Lower leg skin (tissue), 4 donors: ENCODE measurements around the gene ANO6. TPM values are rescaled to one million over a fixed set of nuclear protein-coding genes. Genes with fewer than 3 reads are reported as not detected.

Experiments used
- DNase-seq, 2 donors: peaks; one replicate each; pipeline ENCODE4 v3.0.0-alpha.2; 2019; ENCODE audit warnings: low spot score in 2 of 2
- H3K4me3 ChIP-seq: fragments of 200-600 bp; sonication (generic); 2 replicates; pipeline ENCODE4 v1.5.1; 2017; ENCODE audit warnings: mild to moderate bottlenecking, low read depth; ENCODE audit not compliant: poor library complexity, severe bottlenecking
- CTCF ChIP-seq, 3 donors: fragments of 450-650 bp; IDR thresholded peaks; one replicate each; pipeline ENCODE4 v1.5.1; 2016; ENCODE audit warnings: antibody characterized with exemption in 3 of 3, mild to moderate bottlenecking in 3 of 3, moderate library complexity in 2 of 3
- POLR2A ChIP-seq, 2 donors: fragments of 450-650 bp; IDR thresholded peaks; one replicate each; pipeline ENCODE4 v1.6.1; 2016 to 2017; ENCODE audit warnings: antibody characterized with exemption in 2 of 2, mild to moderate bottlenecking in 1 of 2, moderate library complexity in 1 of 2
- WGBS, 2 donors: methylation state at CpG; one replicate each; pipeline ENCODE4 v1.1.5; 2018; 5-methylcytosine and 5-hydroxymethylcytosine counted together
- intact Hi-C: fragments of 100-400 bp; cut with DNase I; formaldehyde crosslinking; loops from one replicate; pipeline ENCODE4 v1.15.0; 2023; ENCODE audit warnings: low total_unique reads
- total RNA-seq, 4 donors: library from RNA; depleted of rRNA; stranded (reverse); fragments of >200 nt; gene quantifications; one replicate each; pipeline ENCODE4 v1.1.0, GENCODE V29; 2016

The ANO6 gene
- total RNA-seq, 4 donors from 2014 or later, result 36.3 to 41.1 (median 38.9) TPM

DNA sequence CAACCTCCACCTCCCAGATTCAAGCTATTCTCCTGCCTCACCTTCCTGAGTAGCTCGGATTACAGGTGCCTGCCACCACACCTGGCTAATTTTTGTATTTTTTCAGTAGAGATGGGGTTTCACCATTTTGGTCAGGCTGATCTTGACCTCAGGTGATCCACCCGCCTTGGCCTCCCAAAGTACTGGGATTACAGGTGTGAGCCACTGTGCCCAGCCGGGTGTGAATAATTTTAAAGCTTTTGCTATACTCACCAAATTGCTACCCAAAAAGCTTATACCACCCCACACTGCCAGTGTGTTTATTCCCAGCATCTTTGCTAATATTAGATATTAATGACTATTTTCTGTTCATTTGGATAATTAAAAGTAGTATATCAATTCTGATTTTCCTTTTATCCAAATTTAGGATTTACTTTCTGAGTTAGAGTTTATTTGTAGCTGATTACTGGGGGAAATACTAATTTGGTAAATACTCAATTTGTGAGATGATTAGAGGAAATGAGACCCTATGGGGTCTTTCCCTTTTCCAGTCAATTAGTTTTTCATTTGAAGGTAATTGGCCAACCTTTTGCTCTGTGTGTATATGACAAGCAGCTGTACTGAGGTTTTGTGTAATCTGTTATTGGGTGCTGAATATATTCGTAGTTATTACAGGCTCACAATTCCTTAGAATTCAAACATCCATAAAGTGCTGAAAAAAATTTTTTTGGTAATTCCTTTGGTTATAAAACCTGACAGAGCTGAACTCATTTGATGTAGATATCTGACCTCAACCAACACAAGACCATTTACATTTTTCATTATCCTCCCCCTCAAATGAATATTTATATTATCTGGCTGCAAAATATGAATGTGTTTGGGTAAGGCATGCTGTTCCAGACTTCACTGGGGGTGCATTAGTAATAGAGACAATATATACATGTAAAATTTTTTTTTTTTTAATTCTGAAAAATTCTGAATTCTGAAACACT, 73.6 kb downstream of the ANO6 start:
- no peak overlapping the region for H3K4me3 ChIP-seq
- no peak for TF ChIP-seq CTCF (IDR thresholded peaks at IDR 0.05)
- TF ChIP-seq POLR2A (IDR thresholded peaks at IDR 0.05), result no peak
- intact Hi-C loops, result no loop called here
- 96 to 97% methylated on average over 4 of the region's 4 CpGs for WGBS, 2 donors
- no peak for DNase-seq

DNA sequence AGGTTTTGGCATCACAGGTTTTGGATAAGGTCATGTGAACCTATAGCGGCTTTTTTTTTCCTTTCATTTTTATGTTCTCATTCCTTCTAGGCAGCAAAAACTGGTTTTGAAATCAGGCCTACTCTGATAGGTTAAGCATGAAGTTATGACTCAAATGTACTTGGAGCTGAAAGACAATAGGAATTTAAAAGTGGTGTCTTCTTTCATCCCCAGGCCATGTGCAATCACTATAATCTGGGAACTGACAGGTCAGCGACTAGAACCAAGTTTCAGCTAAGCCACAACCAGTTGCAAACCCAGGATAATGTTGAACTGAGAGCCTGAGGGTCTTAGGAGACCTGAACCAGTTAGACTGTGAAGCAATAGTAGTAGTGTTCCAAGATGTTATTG, 74.3 kb downstream of the ANO6 start:
- H3K4me3 ChIP-seq, result no peak overlapping the region
- intact Hi-C loops, result no loop called here
- no peak for DNase-seq
- WGBS, 2 donors, result 64 to 71% methylated on average over 2 of the region's 2 CpGs
- no peak for TF ChIP-seq POLR2A (IDR thresholded peaks at IDR 0.05)
- TF ChIP-seq CTCF (IDR thresholded peaks at IDR 0.05), result no peak

GRCh38 chr12:45291518-45291917, 75.6 kb downstream of the ANO6 start:
- 79 to 89% methylated on average over 1 of the region's 1 CpG for WGBS, 2 donors

DNA sequence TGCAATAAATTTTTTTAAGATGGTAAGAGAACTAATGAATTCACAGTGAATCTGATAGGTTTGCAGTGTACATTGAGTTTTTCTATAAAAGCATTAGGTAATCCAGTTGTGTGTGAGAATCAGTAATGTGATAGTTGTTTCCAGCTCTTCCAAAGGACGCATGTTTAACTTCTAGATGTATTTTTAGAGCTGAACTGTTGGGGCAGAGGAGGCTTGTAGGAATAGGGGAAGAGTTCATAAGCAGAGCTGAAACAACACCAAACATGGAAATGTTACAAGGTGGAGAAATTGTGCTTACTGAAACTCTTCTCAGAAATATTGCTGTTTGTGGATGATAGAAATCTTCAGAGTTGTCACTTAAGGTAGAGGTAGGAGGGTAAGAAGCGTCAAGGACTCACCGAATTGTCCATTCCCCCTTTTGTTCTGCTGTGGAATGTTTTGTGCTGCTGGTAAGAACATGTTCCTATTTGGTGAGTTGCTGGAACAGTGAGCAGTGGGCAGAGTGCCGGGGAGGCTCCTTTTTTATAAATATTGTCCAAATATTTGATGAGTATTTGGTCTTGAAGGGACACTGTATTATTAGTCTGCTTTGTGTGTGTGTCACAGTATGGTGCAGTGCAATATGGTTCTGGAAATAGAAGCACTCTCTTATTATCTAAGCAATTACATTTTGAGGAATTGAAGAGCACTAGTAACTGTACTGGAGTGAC, 76.7 kb downstream of the ANO6 start:
- DNase-seq, result no peak
- intact Hi-C loops, result no loop called here
- 48 to 69% methylated on average over 4 of the region's 4 CpGs for WGBS, 2 donors
- TF ChIP-seq POLR2A (IDR thresholded peaks at IDR 0.05), result no peak
- TF ChIP-seq CTCF (IDR thresholded peaks at IDR 0.05), result no peak
- no peak overlapping the region for H3K4me3 ChIP-seq

More at GRCh38 chr12:45291518-45291917, 75.6 kb downstream of the ANO6 start:
- TF ChIP-seq POLR2A (IDR thresholded peaks at IDR 0.05), result no peak
- no peak for TF ChIP-seq CTCF (IDR thresholded peaks at IDR 0.05)
- H3K4me3 ChIP-seq, result no peak overlapping the region
- intact Hi-C loops, result no loop called here
- DNase-seq, result no peak

- no peak overlapping the region for H3K4me3 ChIP-seq
- intact Hi-C loops, result no loop called here
- DNase-seq, result no peak
- TF ChIP-seq CTCF (IDR thresholded peaks at IDR 0.05) (no peak), POLR2A (IDR thresholded peaks at IDR 0.05) (no peak)
- WGBS, 2 donors, result 86 to 89% methylated on average over 5 of the region's 5 CpGs
Observed at GRCh38 chr12:45294906-45295305, 79.0 kb downstream of the ANO6 start.
